ENCODE measurements around the gene ANKRD60. TPM values are rescaled to one million over a fixed set of nuclear protein-coding genes. Genes with fewer than 3 reads are reported as not detected.

Gene ANKRD60
- total RNA-seq, 4 donors from 2014 or later: not detected

DNA sequence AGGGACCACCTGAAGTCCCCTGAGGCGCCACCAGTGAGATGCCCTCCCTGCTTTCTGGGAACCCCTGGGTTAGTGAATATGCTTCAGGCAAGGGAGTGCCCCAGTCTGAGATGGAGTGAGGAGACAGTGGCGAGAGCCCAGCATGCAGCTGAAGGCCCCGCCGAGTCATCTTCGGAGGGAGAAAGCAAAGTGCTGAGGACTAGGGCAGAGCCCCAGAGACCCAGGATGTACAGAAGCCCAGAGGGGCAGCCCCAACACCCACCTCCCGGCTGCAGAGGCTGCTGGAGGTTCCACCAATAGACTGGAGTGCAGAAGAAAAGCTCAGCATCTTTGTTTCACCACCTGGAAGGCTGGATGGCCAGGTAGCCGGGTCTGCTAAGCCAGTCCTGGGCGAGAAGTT is 14.1 kb downstream of the ANKRD60 start:
- DNase-seq (ENCODE audit: low spot score) (no peak), ATAC-seq (ENCODE audit: low FRiP score) (no peak)
- TF ChIP-seq, protein P1, sequence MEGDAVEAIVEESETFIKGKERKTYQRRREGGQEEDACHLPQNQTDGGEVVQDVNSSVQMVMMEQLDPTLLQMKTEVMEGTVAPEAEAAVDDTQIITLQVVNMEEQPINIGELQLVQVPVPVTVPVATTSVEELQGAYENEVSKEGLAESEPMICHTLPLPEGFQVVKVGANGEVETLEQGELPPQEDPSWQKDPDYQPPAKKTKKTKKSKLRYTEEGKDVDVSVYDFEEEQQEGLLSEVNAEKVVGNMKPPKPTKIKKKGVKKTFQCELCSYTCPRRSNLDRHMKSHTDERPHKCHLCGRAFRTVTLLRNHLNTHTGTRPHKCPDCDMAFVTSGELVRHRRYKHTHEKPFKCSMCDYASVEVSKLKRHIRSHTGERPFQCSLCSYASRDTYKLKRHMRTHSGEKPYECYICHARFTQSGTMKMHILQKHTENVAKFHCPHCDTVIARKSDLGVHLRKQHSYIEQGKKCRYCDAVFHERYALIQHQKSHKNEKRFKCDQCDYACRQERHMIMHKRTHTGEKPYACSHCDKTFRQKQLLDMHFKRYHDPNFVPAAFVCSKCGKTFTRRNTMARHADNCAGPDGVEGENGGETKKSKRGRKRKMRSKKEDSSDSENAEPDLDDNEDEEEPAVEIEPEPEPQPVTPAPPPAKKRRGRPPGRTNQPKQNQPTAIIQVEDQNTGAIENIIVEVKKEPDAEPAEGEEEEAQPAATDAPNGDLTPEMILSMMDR (IDR thresholded peaks at IDR 0.05): no peak

DNA sequence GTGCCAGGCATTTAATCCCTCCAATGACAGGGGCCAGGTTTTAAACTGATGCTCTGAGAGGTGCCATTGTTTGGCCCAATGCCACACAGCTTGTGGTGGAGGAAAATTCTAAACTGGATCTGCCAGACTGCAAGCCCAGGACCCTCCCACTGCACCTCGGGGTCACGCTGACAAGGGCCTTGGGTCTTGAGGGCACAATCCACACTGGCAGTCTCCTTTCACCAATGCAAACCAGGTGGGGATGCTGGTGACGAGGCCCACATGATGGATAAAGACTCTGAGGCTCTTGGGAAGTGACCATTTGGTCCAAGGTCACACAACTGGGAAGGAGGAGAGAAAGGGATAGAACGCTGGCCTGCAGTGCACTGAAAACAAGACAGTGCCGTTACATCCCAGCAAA is 14.7 kb downstream of the ANKRD60 start:
- no peak for ATAC-seq (ENCODE audit: low FRiP score)
- DNase-seq (ENCODE audit: low spot score): no peak
- TF ChIP-seq, protein P1 (IDR thresholded peaks at IDR 0.05): no peak

DNA sequence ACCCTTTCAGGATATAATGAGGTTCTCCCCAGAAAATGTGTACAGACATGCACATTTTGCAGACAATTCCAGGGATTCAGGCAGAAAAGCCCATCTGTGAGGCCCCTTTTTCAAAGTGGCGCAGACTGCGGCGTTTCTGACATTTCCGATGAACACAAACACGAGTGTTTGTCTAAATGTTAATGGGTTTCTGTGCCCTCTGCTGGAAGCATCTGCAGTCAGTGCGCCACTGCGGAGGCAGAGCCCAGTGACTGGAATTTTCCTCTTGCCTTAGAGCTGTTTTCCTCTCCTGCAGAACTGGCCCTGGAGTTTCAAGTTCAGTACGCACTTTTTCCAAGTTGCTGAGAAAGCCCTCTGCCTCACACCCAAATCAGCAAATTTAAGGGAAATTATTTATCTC is 15.3 kb downstream of the ANKRD60 start:
- TF ChIP-seq, protein P1 (IDR thresholded peaks at IDR 0.05): no peak
- ATAC-seq (ENCODE audit: low FRiP score): no peak
- DNase-seq (ENCODE audit: low spot score): no peak

DNA sequence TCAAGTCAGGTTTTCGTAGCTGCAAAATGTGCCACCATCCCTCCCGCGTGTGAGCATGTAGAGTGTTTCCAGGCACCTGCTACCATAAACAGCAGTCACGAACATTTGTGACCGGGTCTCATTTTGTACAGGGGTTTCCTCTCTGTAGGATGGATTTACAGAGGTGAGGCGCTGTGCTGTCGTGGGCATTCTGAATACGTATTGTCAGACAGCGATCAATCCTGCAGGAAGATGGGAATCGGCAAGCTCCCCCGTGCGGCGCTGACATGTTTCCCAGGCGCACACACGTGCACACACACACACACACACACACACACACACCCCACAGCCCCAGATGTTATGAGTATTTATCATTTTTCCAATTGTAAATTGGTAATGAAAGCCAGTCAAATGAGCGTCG is 15.8 kb downstream of the ANKRD60 start:
- no peak for ATAC-seq (ENCODE audit: low FRiP score)
- DNase-seq (ENCODE audit: low spot score): no peak
- TF ChIP-seq, protein P1 (IDR thresholded peaks at IDR 0.05): no peak

DNA sequence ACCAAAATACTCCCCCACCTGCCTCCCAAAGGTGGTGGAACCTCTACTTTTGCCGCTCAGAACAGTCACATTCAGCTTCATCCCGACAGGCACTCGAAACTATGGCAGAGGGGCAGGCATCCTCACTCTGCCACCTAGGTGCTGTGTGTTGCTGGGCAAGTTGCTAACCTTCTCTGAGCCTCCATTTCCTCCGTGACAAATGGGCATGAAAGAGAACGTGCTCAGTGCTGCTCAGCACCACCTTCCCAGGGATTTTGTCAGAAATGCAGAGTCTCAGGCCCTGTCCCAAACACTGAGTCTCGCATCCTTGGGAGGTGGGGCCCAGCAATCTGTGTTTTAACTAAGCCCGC is 18.1 kb downstream of the ANKRD60 start:
- ATAC-seq (ENCODE audit: low FRiP score): no peak
- DNase-seq (ENCODE audit: low spot score): no peak
- TF ChIP-seq, protein P1 (IDR thresholded peaks at IDR 0.05): no peak

DNA sequence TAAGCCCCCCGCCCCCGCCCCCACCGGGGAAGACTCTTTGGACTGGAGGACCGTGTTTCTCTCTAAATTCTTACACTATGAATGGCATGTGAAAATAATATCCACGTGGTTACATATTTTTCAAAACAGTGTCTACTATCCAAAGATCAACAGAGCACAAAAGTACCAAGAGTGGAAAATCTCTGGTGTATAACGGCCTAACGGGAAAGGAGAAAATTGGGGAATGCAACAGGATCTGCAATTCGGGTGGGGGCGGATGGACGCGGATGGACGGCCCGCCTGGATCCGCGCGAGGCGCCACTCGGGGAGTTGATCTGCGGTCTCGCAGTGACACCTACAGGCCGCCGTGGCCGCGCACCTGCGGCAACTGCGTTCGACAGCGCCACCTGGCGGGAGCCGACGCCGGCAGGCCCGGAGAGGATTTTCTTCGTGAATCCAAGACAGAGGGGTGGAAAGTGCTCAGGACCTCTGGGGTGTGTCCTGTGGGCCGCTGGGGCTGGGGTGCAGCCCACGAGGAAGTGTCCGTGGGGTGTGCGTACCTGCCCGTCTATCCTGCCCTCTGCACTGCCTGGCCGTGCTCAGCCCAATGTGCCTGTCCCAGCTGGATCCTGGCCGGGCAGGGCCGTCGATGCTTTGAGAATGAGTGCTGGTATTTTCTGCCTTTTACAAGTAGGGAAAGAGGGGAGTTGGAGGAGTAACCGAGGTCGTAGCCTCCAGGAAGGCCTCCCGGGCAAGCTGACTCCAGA is 18.6 kb downstream of the ANKRD60 start:
- peak; percentile 75 for DNase-seq (ENCODE audit: low spot score)
- TF ChIP-seq, protein P1 (IDR thresholded peaks at IDR 0.05): peak in 2 of 3 donors; percentile 99
- peak; percentile 73 for ATAC-seq (ENCODE audit: low FRiP score)

DNA sequence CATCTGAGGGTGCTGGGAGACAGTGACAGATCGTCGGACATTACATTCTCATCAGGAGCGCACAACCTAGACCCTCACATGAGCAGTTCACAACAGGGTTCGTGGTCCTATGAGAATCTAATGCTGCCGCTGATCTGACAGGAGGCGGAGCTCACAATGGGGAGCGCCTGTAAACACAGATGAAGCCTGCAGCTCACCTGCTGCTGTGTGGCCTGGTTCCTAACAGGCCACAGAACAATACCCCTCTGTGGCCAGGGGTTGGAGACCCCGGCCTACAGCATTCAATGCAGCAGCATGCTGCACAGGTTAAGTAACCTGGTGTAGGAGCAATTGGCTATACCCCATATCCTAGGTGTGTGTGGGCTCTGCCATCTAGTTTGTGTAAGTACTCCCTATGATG is 19.5 kb downstream of the ANKRD60 start:
- TF ChIP-seq, protein P1 (IDR thresholded peaks at IDR 0.05): no peak
- no peak for DNase-seq (ENCODE audit: low spot score)
- no peak for ATAC-seq (ENCODE audit: low FRiP score)

All from omental fat pad (tissue), 4 donors.